Measurements from ENCODE around the gene GPR17. TPM values are rescaled to one million over a fixed set of nuclear protein-coding genes. Genes with fewer than 3 reads are reported as not detected.

Gene GPR17
- total and polyA plus RNA-seq, 9 of the 15 experiments (the other 6 are each of a cell fraction or from before 2014, with no cell fraction given), result not detected

DNA sequence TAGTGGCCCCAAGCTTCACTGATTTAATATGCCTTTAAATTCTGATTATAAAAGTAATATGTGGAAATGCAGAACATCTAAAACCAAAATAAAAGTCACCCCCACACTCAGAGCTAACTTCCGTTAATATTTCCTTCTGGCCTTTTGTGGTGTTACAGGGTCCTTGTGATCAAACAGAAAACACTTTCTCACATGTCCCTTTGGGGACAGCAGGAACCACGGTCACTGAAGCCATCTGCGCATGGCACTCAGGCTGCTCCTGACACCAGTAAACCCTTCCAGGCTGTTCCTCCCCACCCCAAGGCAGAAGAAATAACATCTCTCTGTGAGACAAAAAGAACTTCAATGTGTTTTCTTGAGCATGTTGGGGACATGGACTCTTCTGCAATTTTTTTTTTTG lies 25.1 kb upstream of the GPR17 start:
- Histone ChIP-seq H2AFZ (ENCODE audit: low read depth, low read length) (no peak overlapping the region), H3K27me3 (ENCODE audit: control insufficient read depth in 2 of 2, insufficient read depth in 2 of 2, low read length in 2 of 2) (peaks cover 37 to 60% of the 10 kb centered on the region in 2 experiments), H3K27ac (ENCODE audit: extremely low read depth, low read depth, low read length) (no peak overlapping the region), H3K36me3 (ENCODE audit: control insufficient read depth, insufficient read depth, low read length) (no peaks in the 10 kb centered on the region), H3K4me1 (replicated peaks in 1 of 2; ENCODE audit: control insufficient read depth in 2 of 2, insufficient read depth in 2 of 2, low read length in 2 of 2) (peaks cover 0 to 14% of the 10 kb centered on the region in 2 experiments; a peak in 2 of 5 replicates), H3K79me2 (ENCODE audit: control insufficient read depth, insufficient read depth, low read length) (no peaks in the 10 kb centered on the region), H3K9me1 (ENCODE audit: control insufficient read depth, insufficient read depth, low read length) (no peaks in the 10 kb centered on the region), H3K4me2 (ENCODE audit: insufficient read depth, low read length) (no peak overlapping the region), H3K9me3 (replicated peaks; ENCODE audit: control insufficient read depth, insufficient read depth, low read depth, low read length) (no peaks in the 10 kb centered on the region), H4K20me1 (replicated peaks; ENCODE audit: control insufficient read depth, insufficient read depth, low read length) (peaks cover 5% of the 10 kb centered on the region; the same call in 1 of the 2 replicates), H3K9ac (ENCODE audit: insufficient read depth in 1 of 2, low read depth in 2 of 2, low read length in 2 of 2) (no peak overlapping the region), H3K4me3 (no peak overlapping the region)
- FAIRE-seq, result no peak
- WGBS (ENCODE audit: insufficient coverage, low coverage, missing lambda C conversion rate), result 22% methylated on average over 3 of the region's 3 CpGs
- in situ Hi-C loops (cut with MboI), result no loop called here
- no peak for ATAC-seq
- BruUV-seq (replicated peaks), result no TSS peak
- intact Hi-C loops (cut with micrococcal nuclease), result no loop called here
- TF ChIP-seq NRF1 (conservative IDR thresholded peaks at IDR 0.05 in 1 of 2, IDR thresholded peaks at IDR 0.05 in 1 of 2) (peak in 1 of 2 experiments; percentile 24; a peak in 1 of 4 replicates), TBL1XR1 (IDR thresholded peaks at IDR 0.05; ENCODE audit: low read length in 2 of 2) (no peak)
- DNase-seq (ENCODE audit: extremely low read depth in 1 of 4, low spot score in 3 of 4), result peak in 1 of 4 experiments; percentile 38
- ChIA-PET CTCF (ENCODE audit: low intra/inter-chr PET ratio) (no interaction called here), POLR2A (interaction anchor here (1.3 kb wide), 1 partner anchor 11 kb away, joined by 6 read pairs; no protein-coding TSS in a partner anchor)

DNA sequence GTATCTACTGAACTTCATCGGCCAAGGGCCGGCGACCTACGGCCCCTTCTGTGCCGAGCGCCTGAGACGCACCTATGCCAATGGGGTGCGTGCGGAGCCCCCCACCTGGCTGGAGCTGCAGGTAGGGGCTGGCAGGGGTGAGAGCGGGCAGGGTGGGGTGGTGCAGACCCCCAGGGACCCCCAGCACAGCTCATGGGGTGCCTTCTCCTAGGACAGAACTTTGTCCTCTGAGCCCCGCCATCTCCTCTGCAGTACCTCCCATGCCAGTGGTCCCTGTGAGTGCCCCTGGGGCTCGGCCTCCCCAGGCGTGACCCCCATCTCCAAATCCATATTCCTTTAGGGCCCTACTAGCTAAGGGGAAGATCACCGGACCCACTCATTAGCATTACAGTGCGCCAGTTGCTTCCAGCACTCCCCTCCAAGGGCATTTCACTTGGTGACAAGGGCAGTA lies 23.9 kb upstream of the GPR17 start:
- ATAC-seq, result no peak
- H3K36me3 ChIP-seq (ENCODE audit: control insufficient read depth, insufficient read depth, low read length), result no peaks in the 10 kb centered on the region
- H3K27ac ChIP-seq (ENCODE audit: extremely low read depth, low read depth, low read length), result no peak overlapping the region
- H3K79me2 ChIP-seq (ENCODE audit: control insufficient read depth, insufficient read depth, low read length), result no peaks in the 10 kb centered on the region
- H3K9me3 ChIP-seq (replicated peaks; ENCODE audit: control insufficient read depth, insufficient read depth, low read depth, low read length), result no peaks in the 10 kb centered on the region
- in situ Hi-C loops (cut with MboI), result no loop called here
- FAIRE-seq, result no peak
- 2% methylated on average over 14 of the region's 15 CpGs for WGBS (ENCODE audit: insufficient coverage, low coverage, missing lambda C conversion rate)
- ChIA-PET POLR2A (no interaction called here), CTCF (ENCODE audit: low intra/inter-chr PET ratio) (no interaction called here)
- BruUV-seq (replicated peaks), result no TSS peak
- no peak overlapping the region for H3K9ac ChIP-seq (ENCODE audit: insufficient read depth in 1 of 2, low read depth in 2 of 2, low read length in 2 of 2)
- no peaks in the 10 kb centered on the region for H3K9me1 ChIP-seq (ENCODE audit: control insufficient read depth, insufficient read depth, low read length)
- peaks cover 5% of the 10 kb centered on the region; the same call in 1 of the 2 replicates for H4K20me1 ChIP-seq (replicated peaks; ENCODE audit: control insufficient read depth, insufficient read depth, low read length)
- no peak overlapping the region for H2AFZ ChIP-seq (ENCODE audit: low read depth, low read length)
- DNase-seq (ENCODE audit: extremely low read depth in 1 of 4, low spot score in 3 of 4), result no peak
- peaks cover 0 to 14% of the 10 kb centered on the region in 2 experiments; a peak in 3 of 5 replicates for H3K4me1 ChIP-seq (replicated peaks in 1 of 2; ENCODE audit: control insufficient read depth in 2 of 2, insufficient read depth in 2 of 2, low read length in 2 of 2)
- H3K4me3 ChIP-seq, result no peak overlapping the region
- peaks cover 37 to 66% of the 10 kb centered on the region in 2 experiments; a peak in 4 of 5 replicates for H3K27me3 ChIP-seq (ENCODE audit: control insufficient read depth in 2 of 2, insufficient read depth in 2 of 2, low read length in 2 of 2)
- no peak overlapping the region for H3K4me2 ChIP-seq (ENCODE audit: insufficient read depth, low read length)
- intact Hi-C loops (cut with micrococcal nuclease), result no loop called here
- TF ChIP-seq HIVEP1 (CRISPR knock-in tag; IDR thresholded peaks at IDR 0.05) (no peak), ZNF551 (CRISPR knock-in tag; IDR thresholded peaks at IDR 0.05) (no peak), POLR2B (IDR thresholded peaks at IDR 0.05; ENCODE audit: low read depth, partially characterized antibody) (no peak), SIN3B (IDR thresholded peaks at IDR 0.05; ENCODE audit: low read depth) (no peak), NRF1 (conservative IDR thresholded peaks at IDR 0.05 in 1 of 2, IDR thresholded peaks at IDR 0.05 in 1 of 2) (no peak), XRCC5 (IDR thresholded peaks at IDR 0.05; ENCODE audit: low read depth, low read length) (no peak), STAT5B (CRISPR knock-in tag; IDR thresholded peaks at IDR 0.05) (no peak)
- TF ChIP-seq, protein P1, sequence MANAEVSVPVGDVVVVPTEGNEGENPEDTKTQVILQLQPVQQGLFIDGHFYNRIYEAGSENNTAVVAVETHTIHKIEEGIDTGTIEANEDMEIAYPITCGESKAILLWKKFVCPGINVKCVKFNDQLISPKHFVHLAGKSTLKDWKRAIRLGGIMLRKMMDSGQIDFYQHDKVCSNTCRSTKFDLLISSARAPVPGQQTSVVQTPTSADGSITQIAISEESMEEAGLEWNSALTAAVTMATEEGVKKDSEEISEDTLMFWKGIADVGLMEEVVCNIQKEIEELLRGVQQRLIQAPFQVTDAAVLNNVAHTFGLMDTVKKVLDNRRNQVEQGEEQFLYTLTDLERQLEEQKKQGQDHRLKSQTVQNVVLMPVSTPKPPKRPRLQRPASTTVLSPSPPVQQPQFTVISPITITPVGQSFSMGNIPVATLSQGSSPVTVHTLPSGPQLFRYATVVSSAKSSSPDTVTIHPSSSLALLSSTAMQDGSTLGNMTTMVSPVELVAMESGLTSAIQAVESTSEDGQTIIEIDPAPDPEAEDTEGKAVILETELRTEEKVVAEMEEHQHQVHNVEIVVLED (CRISPR knock-in tag; IDR thresholded peaks at IDR 0.05), result no peak
- TF ChIP-seq, protein P2, sequence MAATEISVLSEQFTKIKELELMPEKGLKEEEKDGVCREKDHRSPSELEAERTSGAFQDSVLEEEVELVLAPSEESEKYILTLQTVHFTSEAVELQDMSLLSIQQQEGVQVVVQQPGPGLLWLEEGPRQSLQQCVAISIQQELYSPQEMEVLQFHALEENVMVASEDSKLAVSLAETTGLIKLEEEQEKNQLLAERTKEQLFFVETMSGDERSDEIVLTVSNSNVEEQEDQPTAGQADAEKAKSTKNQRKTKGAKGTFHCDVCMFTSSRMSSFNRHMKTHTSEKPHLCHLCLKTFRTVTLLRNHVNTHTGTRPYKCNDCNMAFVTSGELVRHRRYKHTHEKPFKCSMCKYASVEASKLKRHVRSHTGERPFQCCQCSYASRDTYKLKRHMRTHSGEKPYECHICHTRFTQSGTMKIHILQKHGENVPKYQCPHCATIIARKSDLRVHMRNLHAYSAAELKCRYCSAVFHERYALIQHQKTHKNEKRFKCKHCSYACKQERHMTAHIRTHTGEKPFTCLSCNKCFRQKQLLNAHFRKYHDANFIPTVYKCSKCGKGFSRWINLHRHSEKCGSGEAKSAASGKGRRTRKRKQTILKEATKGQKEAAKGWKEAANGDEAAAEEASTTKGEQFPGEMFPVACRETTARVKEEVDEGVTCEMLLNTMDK (IDR thresholded peaks at IDR 0.05; ENCODE audit: borderline replicate concordance, insufficient read depth, low read depth, low read length, poor library complexity, severe bottlenecking), result no peak
- TF ChIP-seq, protein P3, sequence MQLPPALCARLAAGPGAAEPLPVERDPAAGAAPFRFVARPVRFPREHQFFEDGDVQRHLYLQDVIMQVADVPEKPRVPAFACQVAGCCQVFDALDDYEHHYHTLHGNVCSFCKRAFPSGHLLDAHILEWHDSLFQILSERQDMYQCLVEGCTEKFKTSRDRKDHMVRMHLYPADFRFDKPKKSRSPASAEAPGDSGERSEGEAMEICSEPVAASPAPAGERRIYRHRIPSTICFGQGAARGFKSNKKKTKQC (CRISPR knock-in tag; IDR thresholded peaks at IDR 0.05), result no peak

Data from K562 (cell line).